ENCODE measurements around the gene LMX1B. TPM values are rescaled to one million over a fixed set of nuclear protein-coding genes. Genes with fewer than 3 reads are reported as not detected.

LMX1B gene
- total and polyA plus RNA-seq, 2 donors (not counting 1 experiment from before 2014, with no cell fraction given): not detected

DNA sequence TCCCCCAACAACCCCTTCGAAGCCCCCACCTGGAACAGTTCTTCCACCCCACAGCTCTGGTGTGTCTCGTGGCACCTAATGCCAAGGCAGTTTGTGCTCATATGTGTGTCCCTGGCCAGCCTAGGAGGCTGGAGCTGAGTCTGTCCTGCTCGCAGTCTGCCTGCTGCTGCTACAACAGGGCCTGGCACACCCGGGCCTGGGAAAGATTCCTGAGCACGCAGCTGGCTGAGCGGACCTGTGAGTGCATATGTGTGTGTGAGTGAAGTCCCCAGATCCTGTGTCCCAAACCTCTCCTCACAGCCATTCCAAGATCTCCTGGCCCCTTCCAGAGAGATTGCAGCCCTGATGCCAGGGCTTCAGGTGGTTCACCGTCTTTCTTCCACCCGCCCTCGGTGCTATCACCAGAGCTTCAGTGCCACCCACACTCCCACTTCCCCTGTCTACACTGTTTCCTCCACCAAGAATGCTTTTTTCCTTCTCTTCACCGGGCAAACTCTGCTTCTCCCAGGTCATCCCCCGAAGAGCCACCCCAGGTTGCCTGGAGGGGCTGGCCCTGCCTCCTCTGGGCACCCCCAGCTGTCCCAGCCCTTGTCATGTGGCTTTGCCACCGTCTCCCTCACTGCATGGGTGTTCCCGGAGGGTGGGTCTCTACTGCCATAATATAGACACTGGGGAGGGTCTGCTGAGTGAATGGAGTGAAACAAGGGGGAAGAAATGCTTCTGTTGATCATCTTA is 28.4 kb downstream of the LMX1B start:
- H3K9ac ChIP-seq (ENCODE audit: insufficient read depth, low read length): no peak overlapping the region
- no peak for TF ChIP-seq EZH2 (IDR thresholded peaks at IDR 0.05; ENCODE audit: low read length, missing control alignments)
- TF ChIP-seq, protein P1, sequence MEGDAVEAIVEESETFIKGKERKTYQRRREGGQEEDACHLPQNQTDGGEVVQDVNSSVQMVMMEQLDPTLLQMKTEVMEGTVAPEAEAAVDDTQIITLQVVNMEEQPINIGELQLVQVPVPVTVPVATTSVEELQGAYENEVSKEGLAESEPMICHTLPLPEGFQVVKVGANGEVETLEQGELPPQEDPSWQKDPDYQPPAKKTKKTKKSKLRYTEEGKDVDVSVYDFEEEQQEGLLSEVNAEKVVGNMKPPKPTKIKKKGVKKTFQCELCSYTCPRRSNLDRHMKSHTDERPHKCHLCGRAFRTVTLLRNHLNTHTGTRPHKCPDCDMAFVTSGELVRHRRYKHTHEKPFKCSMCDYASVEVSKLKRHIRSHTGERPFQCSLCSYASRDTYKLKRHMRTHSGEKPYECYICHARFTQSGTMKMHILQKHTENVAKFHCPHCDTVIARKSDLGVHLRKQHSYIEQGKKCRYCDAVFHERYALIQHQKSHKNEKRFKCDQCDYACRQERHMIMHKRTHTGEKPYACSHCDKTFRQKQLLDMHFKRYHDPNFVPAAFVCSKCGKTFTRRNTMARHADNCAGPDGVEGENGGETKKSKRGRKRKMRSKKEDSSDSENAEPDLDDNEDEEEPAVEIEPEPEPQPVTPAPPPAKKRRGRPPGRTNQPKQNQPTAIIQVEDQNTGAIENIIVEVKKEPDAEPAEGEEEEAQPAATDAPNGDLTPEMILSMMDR (conservative IDR thresholded peaks at IDR 0.05 in 1 of 2, IDR thresholded peaks at IDR 0.05 in 1 of 2; ENCODE audit: low read depth in 1 of 2, low read length in 2 of 2): no peak
- H3K27me3 ChIP-seq (ENCODE audit: control insufficient read depth, insufficient read depth, low read length): peaks cover 52% of the 10 kb centered on the region
- H3K79me2 ChIP-seq (ENCODE audit: control insufficient read depth, insufficient read depth, low read length): no peaks in the 10 kb centered on the region
- H4K20me1 ChIP-seq (ENCODE audit: control insufficient read depth, extremely low read depth, insufficient read depth, low read length): no peaks in the 10 kb centered on the region
- no peak overlapping the region for H2AFZ ChIP-seq (ENCODE audit: low read length)
- no peak overlapping the region for H3K27ac ChIP-seq (ENCODE audit: insufficient read depth, low read length)
- H3K4me1 ChIP-seq (ENCODE audit: control insufficient read depth, extremely low read depth, insufficient read depth, low read length): no peaks in the 10 kb centered on the region
- H3K4me2 ChIP-seq (ENCODE audit: extremely low read depth, insufficient read depth, low read length): no peak overlapping the region
- H3K9me3 ChIP-seq (ENCODE audit: control insufficient read depth, insufficient read depth, low read depth, low read length): no peaks in the 10 kb centered on the region
- no peaks in the 10 kb centered on the region for H3K36me3 ChIP-seq (ENCODE audit: control insufficient read depth, insufficient read depth, low read length)
- no peak overlapping the region for H3K4me3 ChIP-seq (replicated peaks in 1 of 4; ENCODE audit: control extremely low read depth in 1 of 4, insufficient read depth in 1 of 4, low read depth in 3 of 4, low read length in 4 of 4)
- DNase-seq (ENCODE audit: low read depth in 2 of 2): no peak

DNA sequence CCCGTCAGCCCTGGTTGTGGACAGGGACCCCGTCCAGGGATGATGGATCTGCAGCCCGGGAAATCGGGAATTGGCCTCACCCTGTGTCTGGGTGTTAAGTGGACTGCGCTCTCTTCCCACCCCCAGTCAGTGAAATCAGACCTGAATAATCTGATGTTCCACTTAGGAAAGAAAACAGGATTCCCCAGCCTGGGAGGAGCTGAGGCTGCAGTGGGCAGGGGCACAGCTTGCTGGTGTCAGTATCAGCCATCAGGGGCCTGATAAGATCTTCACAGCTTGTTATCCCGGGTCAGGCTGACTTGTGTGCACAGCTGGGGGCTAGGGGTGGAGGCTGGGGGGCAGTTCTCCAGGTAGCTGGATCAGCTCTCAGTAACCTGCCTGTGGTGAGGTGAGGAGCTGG is 29.1 kb downstream of the LMX1B start:
- Histone ChIP-seq H3K9me3 (ENCODE audit: control insufficient read depth, insufficient read depth, low read depth, low read length) (no peaks in the 10 kb centered on the region), H3K4me2 (ENCODE audit: extremely low read depth, insufficient read depth, low read length) (no peak overlapping the region), H3K9ac (ENCODE audit: insufficient read depth, low read length) (no peak overlapping the region), H3K27me3 (ENCODE audit: control insufficient read depth, insufficient read depth, low read length) (peaks cover 54% of the 10 kb centered on the region), H3K36me3 (ENCODE audit: control insufficient read depth, insufficient read depth, low read length) (no peaks in the 10 kb centered on the region), H3K4me3 (replicated peaks in 1 of 4; ENCODE audit: control extremely low read depth in 1 of 4, insufficient read depth in 1 of 4, low read depth in 3 of 4, low read length in 4 of 4) (no peak overlapping the region), H3K79me2 (ENCODE audit: control insufficient read depth, insufficient read depth, low read length) (no peaks in the 10 kb centered on the region), H4K20me1 (ENCODE audit: control insufficient read depth, extremely low read depth, insufficient read depth, low read length) (no peaks in the 10 kb centered on the region), H2AFZ (ENCODE audit: low read length) (no peak overlapping the region), H3K27ac (ENCODE audit: insufficient read depth, low read length) (no peak overlapping the region), H3K4me1 (ENCODE audit: control insufficient read depth, extremely low read depth, insufficient read depth, low read length) (no peaks in the 10 kb centered on the region)
- DNase-seq (ENCODE audit: low read depth in 2 of 2): no peak
- TF ChIP-seq, protein P1 (conservative IDR thresholded peaks at IDR 0.05 in 1 of 2, IDR thresholded peaks at IDR 0.05 in 1 of 2; ENCODE audit: low read depth in 1 of 2, low read length in 2 of 2): no peak
- no peak for TF ChIP-seq EZH2 (IDR thresholded peaks at IDR 0.05; ENCODE audit: low read length, missing control alignments)

DNA sequence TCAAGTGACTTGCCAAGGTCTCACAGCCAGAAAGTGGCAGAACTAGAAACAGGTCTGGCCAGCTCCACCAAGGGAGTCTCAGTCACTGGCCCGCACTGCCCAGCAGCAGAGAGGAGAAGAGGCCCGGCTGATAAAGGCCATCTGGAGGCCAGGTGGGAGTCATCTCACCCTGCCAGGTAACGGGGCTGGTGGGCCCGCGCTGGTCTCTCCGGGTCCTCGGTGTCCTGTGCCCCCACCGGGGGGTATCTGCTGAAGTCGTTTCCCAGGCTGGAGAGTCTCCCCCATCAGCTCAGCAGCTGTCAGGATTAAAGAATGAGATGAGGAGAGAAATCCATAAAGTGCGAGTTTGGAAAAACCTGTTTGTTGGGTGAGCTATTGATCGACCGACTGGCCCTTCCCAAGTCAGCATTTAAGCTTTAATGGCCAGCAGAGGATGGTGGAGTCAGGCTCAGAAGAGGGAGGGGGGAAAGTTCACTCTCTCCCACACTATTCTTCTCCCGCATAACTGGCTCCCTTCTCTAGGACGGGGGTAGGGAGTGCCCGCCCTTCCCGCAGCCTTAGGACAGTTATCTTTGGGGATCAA is 30.3 kb downstream of the LMX1B start:
- peaks cover 60% of the 10 kb centered on the region for H3K27me3 ChIP-seq (ENCODE audit: control insufficient read depth, insufficient read depth, low read length)
- no peak overlapping the region for H3K27ac ChIP-seq (ENCODE audit: insufficient read depth, low read length)
- no peaks in the 10 kb centered on the region for H3K4me1 ChIP-seq (ENCODE audit: control insufficient read depth, extremely low read depth, insufficient read depth, low read length)
- H3K36me3 ChIP-seq (ENCODE audit: control insufficient read depth, insufficient read depth, low read length): no peaks in the 10 kb centered on the region
- no peak overlapping the region for H3K4me3 ChIP-seq (replicated peaks in 1 of 4; ENCODE audit: control extremely low read depth in 1 of 4, insufficient read depth in 1 of 4, low read depth in 3 of 4, low read length in 4 of 4)
- H2AFZ ChIP-seq (ENCODE audit: low read length): no peak overlapping the region
- no peaks in the 10 kb centered on the region for H4K20me1 ChIP-seq (ENCODE audit: control insufficient read depth, extremely low read depth, insufficient read depth, low read length)
- H3K79me2 ChIP-seq (ENCODE audit: control insufficient read depth, insufficient read depth, low read length): no peaks in the 10 kb centered on the region
- TF ChIP-seq EZH2 (IDR thresholded peaks at IDR 0.05; ENCODE audit: low read length, missing control alignments): no peak
- TF ChIP-seq, protein P1 (conservative IDR thresholded peaks at IDR 0.05 in 1 of 2, IDR thresholded peaks at IDR 0.05 in 1 of 2; ENCODE audit: low read depth in 1 of 2, low read length in 2 of 2): no peak
- H3K9ac ChIP-seq (ENCODE audit: insufficient read depth, low read length): no peak overlapping the region
- no peaks in the 10 kb centered on the region for H3K9me3 ChIP-seq (ENCODE audit: control insufficient read depth, insufficient read depth, low read depth, low read length)
- no peak for DNase-seq (ENCODE audit: low read depth in 2 of 2)
- H3K4me2 ChIP-seq (ENCODE audit: extremely low read depth, insufficient read depth, low read length): no peak overlapping the region
